Measurements from ENCODE around the gene AP2A2.

AP2A2 gene

GRCh38 chr11:928786-929185, 3.1 kb downstream of the AP2A2 start:
- peaks cover 51% of the 10 kb centered on the region for H3K4me1 Mint-ChIP-seq
- peaks cover 20% of the 10 kb centered on the region for H3K36me3 Mint-ChIP-seq
- H3K27ac Mint-ChIP-seq = peak overlapping the region; percentile 82
- ATAC-seq = no peak
- H3K9me3 Mint-ChIP-seq = no peaks in the 10 kb centered on the region
- DNase-seq (ENCODE audit: low spot score in 2 of 2) = no peak
- H3K4me3 Mint-ChIP-seq = peak overlapping the region; percentile 12

- DNase-seq (ENCODE audit: low spot score in 2 of 2) (no peak), ATAC-seq (no peak)
- no peaks in the 10 kb centered on the region for H3K9me3 Mint-ChIP-seq
- H3K4me1 Mint-ChIP-seq = peaks cover 56% of the 10 kb centered on the region
- H3K4me3 Mint-ChIP-seq = no peak overlapping the region
- peaks cover 20% of the 10 kb centered on the region for H3K36me3 Mint-ChIP-seq
- H3K27ac Mint-ChIP-seq = no peak overlapping the region
Measured at GRCh38 chr11:929405-929804, 3.7 kb downstream of the AP2A2 start.

- peaks cover 20% of the 10 kb centered on the region for H3K36me3 Mint-ChIP-seq
- H3K4me1 Mint-ChIP-seq = peaks cover 58% of the 10 kb centered on the region
- no peak overlapping the region for H3K4me3 Mint-ChIP-seq
- ATAC-seq (no peak), DNase-seq (ENCODE audit: low spot score in 2 of 2) (no peak)
- H3K27ac Mint-ChIP-seq = no peak overlapping the region
- H3K9me3 Mint-ChIP-seq = no peaks in the 10 kb centered on the region
Measured at GRCh38 chr11:931385-931784, 5.7 kb downstream of the AP2A2 start.

GRCh38 chr11:932435-932834, 6.8 kb downstream of the AP2A2 start:
- Mint-ChIP-seq H3K4me3 (no peak overlapping the region), H3K27ac (peak overlapping the region; percentile 58), H3K9me3 (no peaks in the 10 kb centered on the region), H3K4me1 (peaks cover 48% of the 10 kb centered on the region), H3K36me3 (peaks cover 14% of the 10 kb centered on the region)
- DNase-seq (ENCODE audit: low spot score in 2 of 2) (no peak), ATAC-seq (no peak)

- H3K4me1 Mint-ChIP-seq = peaks cover 48% of the 10 kb centered on the region
- peak overlapping the region; percentile 58 for H3K27ac Mint-ChIP-seq
- H3K36me3 Mint-ChIP-seq = peaks cover 10% of the 10 kb centered on the region
- H3K9me3 Mint-ChIP-seq = no peaks in the 10 kb centered on the region
- ATAC-seq = no peak
- H3K4me3 Mint-ChIP-seq = no peak overlapping the region
- DNase-seq (ENCODE audit: low spot score in 2 of 2) = no peak
Measured at GRCh38 chr11:933142-933851, 7.6 kb downstream of the AP2A2 start.

GRCh38 chr11:933936-934335, 8.3 kb downstream of the AP2A2 start:
- no peaks in the 10 kb centered on the region for H3K9me3 Mint-ChIP-seq
- H3K4me1 Mint-ChIP-seq = peaks cover 42% of the 10 kb centered on the region
- peaks cover 5% of the 10 kb centered on the region for H3K36me3 Mint-ChIP-seq
- DNase-seq (ENCODE audit: low spot score in 2 of 2) (no peak), ATAC-seq (no peak)
- peak overlapping the region; percentile 58 for H3K27ac Mint-ChIP-seq
- H3K4me3 Mint-ChIP-seq = no peak overlapping the region

- Mint-ChIP-seq H3K4me3 (no peak overlapping the region), H3K9me3 (no peaks in the 10 kb centered on the region), H3K27ac (no peak overlapping the region), H3K36me3 (no peaks in the 10 kb centered on the region), H3K4me1 (peaks cover 40% of the 10 kb centered on the region)
- ATAC-seq (no peak), DNase-seq (ENCODE audit: low spot score in 2 of 2) (no peak)
Measured at GRCh38 chr11:934527-934926, 8.9 kb downstream of the AP2A2 start.

GRCh38 chr11:936199-936598, 10.5 kb downstream of the AP2A2 start:
- Mint-ChIP-seq H3K4me3 (no peak overlapping the region), H3K27ac (no peak overlapping the region), H3K9me3 (no peaks in the 10 kb centered on the region), H3K4me1 (peaks cover 47% of the 10 kb centered on the region), H3K36me3 (no peaks in the 10 kb centered on the region)
- DNase-seq (ENCODE audit: low spot score in 2 of 2) (no peak), ATAC-seq (no peak)

- Mint-ChIP-seq H3K4me3 (no peak overlapping the region), H3K4me1 (peaks cover 47% of the 10 kb centered on the region)
- ATAC-seq = no peak
Measured at GRCh38 chr11:937841-938261, 12.2 kb downstream of the AP2A2 start.

GRCh38 chr11:940496-941135, 14.9 kb downstream of the AP2A2 start:
- no peak for DNase-seq (ENCODE audit: low spot score in 2 of 2)
- ATAC-seq = no peak
- H3K4me3 Mint-ChIP-seq = no peak overlapping the region
- no peaks in the 10 kb centered on the region for H3K9me3 Mint-ChIP-seq
- H3K36me3 Mint-ChIP-seq = peaks cover 15% of the 10 kb centered on the region
- H3K4me1 Mint-ChIP-seq = peaks cover 55% of the 10 kb centered on the region
- peak overlapping the region; percentile 65 for H3K27ac Mint-ChIP-seq

More at GRCh38 chr11:937841-938261, 12.2 kb downstream of the AP2A2 start:
- Mint-ChIP-seq H3K36me3 (no peaks in the 10 kb centered on the region), H3K27ac (peak overlapping the region; percentile 43), H3K9me3 (no peaks in the 10 kb centered on the region)
- DNase-seq (ENCODE audit: low spot score in 2 of 2) = no peak

- peaks cover under 1% of the 10 kb centered on the region for H3K9me3 Mint-ChIP-seq
- peaks cover 55% of the 10 kb centered on the region for H3K4me1 Mint-ChIP-seq
- H3K27ac Mint-ChIP-seq = peak overlapping the region; percentile 65
- H3K4me3 Mint-ChIP-seq = no peak overlapping the region
- ATAC-seq = no peak
- no peak for DNase-seq (ENCODE audit: low spot score in 2 of 2)
- peaks cover 31% of the 10 kb centered on the region for H3K36me3 Mint-ChIP-seq
Measured at GRCh38 chr11:942823-943222, 17.2 kb downstream of the AP2A2 start.

GRCh38 chr11:944711-945470, 19.2 kb downstream of the AP2A2 start:
- DNase-seq (ENCODE audit: low spot score in 2 of 2) (no peak), ATAC-seq (no peak)
- Mint-ChIP-seq H3K36me3 (peaks cover 31% of the 10 kb centered on the region), H3K27ac (no peak overlapping the region), H3K4me1 (peaks cover 51% of the 10 kb centered on the region), H3K4me3 (no peak overlapping the region), H3K9me3 (peaks cover 4% of the 10 kb centered on the region)

- peaks cover 31% of the 10 kb centered on the region for H3K36me3 Mint-ChIP-seq
- peaks cover 4% of the 10 kb centered on the region for H3K9me3 Mint-ChIP-seq
- peaks cover 40% of the 10 kb centered on the region for H3K4me1 Mint-ChIP-seq
Measured at GRCh38 chr11:945986-946385, 20.3 kb downstream of the AP2A2 start.

GRCh38 chr11:947744-948143, 22.1 kb downstream of the AP2A2 start:
- Mint-ChIP-seq H3K9me3 (peaks cover 4% of the 10 kb centered on the region), H3K4me1 (peaks cover 36% of the 10 kb centered on the region), H3K27ac (no peak overlapping the region), H3K4me3 (no peak overlapping the region), H3K36me3 (peaks cover 31% of the 10 kb centered on the region)
- ATAC-seq (no peak), DNase-seq (ENCODE audit: low spot score in 2 of 2) (no peak)

More at GRCh38 chr11:945986-946385, 20.3 kb downstream of the AP2A2 start:
- no peak for DNase-seq (ENCODE audit: low spot score in 2 of 2)
- Mint-ChIP-seq H3K4me3 (no peak overlapping the region), H3K27ac (no peak overlapping the region)
- ATAC-seq = no peak

- Mint-ChIP-seq H3K9me3 (peaks cover 4% of the 10 kb centered on the region), H3K36me3 (peaks cover 8% of the 10 kb centered on the region), H3K4me1 (peaks cover 37% of the 10 kb centered on the region), H3K4me3 (no peak overlapping the region), H3K27ac (no peak overlapping the region)
- ATAC-seq (no peak), DNase-seq (ENCODE audit: low spot score in 2 of 2) (no peak)
Measured at GRCh38 chr11:951507-951906, 25.8 kb downstream of the AP2A2 start.
